GM18517 (cell line): ENCODE data around the gene PDXK.

ENCODE experiments used
- ATAC-seq: cut with Tn5 transposase; IDR thresholded peaks from one replicate; pipeline ENCODE4 v1.9.1; 2021; ENCODE audit warnings: mild to moderate bottlenecking, moderate library complexity; ENCODE audit not compliant: unreplicated experiment

PDXK gene

DNA sequence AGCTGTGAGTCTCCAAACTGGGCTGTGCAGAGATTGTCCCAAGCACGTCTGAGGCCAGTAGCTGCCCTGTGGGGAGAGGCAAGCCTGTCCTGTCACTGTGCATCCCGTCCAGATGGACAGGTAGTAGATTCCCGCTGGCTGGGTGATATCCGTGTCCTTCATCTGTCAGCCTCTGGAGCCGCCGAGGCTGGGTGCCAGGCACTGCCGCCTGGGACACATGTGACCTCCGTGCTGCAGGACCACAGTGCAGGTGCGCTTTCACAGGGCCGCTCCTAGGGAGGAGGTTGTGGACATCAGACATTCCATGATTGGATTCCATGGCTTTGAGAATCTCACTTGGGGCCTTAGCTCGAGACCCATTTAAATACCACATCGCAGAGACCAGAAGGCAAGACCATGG is 4.7 kb downstream of the PDXK start:
- ATAC-seq = no peak

DNA sequence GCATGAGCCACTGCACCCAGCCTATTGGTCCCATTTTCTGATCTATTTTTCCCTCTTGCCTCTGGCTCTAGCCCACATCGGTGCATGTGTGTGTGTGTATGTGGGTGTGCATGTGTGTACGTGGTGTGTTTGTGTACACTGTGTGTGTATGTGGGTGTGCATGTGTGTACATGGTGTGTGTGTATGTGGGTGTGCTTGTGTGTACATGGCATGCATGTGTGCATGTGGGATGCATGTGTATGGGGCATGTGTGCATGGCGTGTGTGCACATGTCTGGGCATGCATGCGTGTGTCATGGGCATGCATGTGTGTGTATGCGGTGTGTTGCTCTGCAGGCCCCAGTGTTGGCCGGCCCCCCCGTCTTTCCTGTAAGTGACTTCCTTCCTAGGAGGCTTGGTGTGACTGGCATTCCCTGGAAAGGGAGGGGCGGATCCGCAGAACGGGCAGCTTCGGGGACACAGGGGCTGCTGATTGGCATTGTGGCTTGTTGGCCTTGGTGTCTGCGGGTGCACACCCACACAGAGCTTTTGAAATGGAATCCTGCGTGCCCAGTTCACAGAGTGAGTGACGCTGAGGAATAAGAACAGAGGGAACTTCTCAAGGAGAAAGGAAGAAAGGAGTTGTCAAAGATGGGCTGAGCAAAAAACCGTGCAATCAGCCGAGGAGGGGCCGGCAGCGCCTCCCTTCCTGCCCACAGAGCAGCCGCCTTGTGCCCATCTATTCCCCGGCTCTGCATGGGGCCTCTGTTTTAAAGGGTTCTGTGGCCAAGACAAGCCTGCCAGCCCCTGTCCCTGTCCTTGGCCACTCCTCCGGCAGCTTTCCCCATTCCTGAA is 8.0 kb downstream of the PDXK start:
- no peak for ATAC-seq

DNA sequence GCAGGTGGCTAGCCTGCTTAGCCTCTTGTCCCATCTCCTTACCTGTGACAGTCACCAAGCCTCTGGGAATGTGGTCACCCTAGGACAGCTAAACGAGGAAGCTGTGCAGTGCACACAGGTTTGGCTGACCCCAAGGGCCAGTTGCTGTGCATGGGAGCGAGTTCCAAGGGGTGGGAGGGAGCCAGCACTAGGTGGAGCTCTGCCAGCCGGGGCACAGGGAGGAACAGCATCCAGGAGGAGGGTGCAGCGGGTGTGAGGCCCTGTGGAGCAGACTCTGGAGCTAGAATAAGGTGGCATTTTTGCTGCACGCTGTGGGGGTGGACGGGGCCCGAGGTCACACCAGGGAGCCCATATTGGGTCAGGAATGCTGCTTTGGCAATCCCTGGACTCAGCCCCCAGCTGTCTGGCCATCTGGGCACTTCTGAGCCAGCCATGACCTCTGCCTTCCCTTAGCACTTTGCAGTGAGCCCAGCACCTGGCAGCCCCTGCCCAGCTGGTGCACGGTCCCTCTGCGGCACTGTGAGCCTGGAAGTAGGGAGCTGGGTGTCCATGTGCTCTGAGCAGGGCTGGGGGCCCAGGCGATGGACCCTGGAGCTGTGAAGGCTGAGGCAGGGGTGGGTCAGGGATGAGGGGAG is 8.7 kb downstream of the PDXK start:
- no peak for ATAC-seq

DNA sequence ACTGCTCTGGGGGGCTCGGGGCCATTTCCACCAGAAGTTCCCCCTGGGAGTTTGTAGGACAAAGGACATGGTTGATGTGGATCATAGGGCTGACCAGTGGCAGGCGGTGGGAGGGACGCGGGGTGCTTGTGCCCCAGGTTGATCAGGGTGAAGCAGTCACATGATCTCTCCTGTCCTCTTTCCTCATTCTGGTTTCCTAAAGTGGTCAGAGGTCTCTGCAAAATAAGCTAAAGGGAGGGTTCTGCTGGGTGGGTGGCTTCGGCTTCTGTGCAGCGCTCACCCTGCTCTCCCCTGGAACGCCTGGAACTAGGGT is 9.2 kb downstream of the PDXK start:
- no peak for ATAC-seq

DNA sequence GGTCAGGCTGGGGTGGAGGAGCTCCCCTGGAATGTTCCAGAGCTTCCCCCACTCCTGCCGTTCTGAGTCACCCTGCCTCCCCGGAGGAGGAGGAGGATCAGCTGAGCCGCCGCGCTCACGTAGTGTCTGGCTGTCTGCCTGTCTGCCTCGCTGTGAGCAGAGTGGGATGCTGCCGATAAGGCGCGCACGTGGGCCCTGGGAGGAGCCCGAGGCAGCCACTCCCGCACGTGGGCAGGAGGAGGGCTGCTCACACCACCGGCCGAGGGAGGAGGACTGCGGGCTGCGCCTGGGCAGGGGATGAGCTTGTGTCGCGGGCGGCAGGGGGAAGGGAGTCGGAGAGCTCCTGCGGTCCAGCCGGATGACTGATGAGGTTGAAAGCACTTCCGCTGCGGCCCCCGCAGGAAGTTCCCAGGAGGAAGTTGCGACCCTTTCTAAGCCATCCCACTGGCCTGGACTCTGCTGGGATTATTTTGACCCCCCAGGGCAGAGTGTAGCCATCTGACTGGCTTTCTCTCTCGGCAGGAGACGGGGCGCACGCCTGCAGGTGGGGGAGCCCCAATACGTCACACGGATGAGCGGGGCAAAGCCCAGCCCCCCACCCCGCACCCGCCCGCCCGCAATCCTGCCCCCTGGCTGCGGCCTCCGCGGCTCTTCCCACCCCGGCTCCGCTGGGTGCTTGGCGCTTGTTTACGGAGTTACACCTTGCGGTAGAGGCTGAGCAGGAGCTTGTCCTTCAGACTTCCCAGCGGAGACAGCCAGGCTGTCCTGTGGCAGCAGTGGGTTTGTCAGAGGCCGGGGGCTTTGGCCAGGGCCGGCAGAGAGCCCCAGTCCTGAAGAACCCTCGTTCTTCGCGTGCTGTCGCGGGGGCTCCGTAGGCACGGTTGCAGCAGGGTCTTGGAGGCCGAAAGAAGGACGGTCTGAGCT is 9.8 kb downstream of the PDXK start:
- peak; percentile 56 for ATAC-seq

DNA sequence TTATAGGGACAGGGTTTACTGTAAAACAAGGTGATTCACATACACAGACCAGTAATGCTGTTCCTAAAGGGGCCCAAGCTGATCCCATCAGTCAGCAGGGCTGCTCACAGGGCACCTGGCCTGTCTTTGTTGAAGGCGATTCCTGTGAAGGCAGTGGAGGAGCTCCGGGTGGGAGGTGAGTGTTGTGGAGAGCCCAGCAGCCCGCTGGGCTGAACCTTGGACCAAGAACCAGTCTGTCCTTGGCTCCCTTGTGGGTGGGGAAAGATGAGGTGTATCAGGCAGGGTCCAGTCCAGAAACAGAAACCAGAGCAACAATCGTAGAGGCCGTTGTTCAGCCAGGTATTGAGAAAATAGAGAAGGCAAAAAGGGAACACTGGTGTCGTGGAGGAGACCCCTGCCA is 12.5 kb downstream of the PDXK start:
- no peak for ATAC-seq

DNA sequence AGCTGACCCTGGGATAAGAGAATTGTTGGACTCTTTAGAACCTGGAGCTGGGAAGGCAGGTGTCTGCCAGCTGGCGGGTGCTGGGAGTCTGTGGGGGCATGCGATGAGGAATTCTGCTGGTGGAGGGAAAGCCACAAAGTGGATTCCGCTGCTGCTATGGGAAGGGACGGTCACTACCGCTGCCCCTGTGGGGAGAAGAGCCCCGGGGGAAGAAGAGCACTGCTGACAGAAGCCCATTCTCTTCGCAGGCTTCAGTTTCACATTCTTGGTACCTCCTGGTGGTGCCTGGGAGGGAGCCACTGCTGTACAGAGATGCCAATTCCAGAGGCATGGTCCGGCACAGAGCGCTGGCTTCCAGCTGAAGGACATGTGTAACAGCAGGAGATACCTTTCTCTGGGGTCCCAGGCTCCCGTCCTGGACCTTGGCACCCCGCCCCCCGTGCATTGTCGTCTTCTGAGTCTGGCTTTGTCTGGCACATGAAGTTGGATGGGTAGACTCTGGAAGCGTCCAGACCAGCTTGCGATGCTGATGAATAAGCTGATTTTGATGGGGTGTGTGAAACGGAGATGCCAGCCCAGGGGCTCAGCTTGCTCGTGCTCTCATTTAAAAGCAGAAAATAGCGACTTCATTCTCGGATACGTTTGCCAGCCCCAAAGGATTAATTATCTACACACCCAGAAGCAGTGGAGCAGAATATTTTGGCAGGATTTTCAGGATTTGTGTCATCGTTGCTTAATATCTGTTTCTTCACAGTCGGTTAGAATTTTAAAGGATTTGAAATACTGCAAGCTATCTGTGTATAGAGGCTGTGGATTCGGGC is 13.2 kb downstream of the PDXK start:
- no peak for ATAC-seq

DNA sequence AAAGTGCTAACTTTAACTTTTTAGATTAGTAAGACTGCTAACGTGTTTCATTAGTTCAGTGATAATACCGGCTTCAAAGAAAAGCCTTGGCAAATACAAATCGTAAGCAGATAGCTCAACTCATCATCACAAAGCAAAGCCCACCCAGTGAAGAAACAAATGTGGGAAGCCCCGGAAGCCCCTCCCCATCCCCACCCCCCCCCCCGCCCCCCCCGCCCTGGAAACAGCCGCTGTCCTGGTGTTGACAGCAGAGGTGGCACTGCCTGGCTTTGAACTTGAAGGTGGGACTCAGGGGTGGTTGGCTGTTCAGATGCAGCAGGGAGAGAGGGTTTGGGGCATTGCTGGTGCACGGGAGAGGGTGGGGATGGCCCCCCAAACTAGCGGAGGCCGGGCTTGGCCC is 14.1 kb downstream of the PDXK start:
- no peak for ATAC-seq

DNA sequence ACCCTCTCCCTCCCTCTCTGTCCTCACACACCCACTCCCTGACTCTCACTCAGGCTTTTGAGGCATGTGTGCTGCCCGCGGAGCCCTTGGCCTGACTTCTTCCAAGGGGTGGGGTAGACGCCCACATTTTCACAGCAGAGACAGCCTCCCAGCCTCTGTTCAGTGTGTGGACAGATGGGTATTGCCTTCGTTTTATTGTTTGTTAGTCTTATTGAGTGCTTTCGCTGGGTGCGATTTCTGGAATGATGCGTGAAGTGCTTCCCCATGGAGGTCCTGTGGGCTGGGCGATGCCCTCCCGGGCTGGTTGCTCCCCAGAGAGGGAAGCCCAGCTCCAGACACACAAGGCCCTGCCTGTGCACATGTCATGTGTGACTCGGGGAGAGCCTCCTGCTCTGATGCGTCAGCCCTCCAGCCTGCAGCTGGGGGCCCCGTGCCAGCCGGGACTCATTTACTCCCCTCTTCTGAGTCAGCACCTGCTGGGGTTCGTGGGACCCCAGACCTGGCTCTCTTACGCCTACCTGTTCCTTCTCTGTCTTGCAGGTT is 14.7 kb downstream of the PDXK start:
- no peak for ATAC-seq

DNA sequence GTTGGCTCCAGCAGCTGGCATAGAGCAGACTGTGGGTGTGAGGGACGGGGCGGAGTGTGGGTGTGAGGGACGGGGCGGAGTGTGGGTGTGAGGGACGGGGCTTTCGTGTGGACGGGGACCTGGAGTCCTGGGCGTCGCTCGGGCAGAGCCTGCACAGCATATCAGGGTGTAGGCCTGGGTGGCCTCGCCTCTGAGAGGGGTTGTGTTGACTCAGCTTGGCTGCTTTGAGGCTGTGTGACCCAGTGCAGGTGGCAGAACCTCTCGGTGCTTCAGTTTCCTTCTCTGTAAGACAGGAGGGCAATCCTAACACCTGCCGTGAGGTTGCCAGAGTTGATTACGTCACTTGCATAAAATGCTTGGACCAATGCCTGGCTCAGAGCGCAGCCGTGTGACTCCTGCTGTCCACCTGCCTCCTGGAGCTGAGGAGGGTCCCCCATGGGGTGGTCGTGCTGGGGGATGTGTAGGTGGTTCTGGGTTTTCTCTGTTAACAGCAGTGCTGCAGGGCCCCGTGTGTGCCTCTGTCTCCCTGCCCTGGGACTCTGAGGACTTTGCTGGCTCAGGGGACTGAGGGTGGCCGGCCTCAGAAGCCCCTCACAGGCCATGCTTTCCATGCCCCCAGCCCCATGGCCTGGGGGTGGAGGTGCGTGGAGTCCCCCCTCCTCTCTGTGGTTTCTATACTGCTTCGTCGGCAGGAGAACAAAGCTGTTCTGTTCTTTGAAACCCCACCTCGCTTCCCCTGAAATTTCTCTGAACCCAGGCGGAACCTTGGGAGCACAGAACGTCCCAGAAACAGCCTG is 15.4 kb downstream of the PDXK start:
- ATAC-seq = no peak

DNA sequence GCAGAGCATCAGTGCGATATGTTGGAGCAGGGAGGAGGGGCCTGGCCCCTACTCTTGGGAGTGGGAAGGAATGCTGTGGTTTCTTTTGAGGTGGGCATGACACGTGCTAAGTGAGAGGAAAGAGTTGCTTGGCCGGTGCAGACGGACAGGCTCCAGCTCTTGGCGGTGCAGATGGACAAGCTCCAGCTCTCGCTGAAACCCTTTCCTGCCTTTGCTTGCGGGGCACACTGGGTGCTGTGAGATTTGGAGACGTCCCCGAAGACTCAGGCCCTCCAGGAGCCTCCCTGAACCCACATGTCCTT is 15.9 kb downstream of the PDXK start:
- ATAC-seq = no peak

DNA sequence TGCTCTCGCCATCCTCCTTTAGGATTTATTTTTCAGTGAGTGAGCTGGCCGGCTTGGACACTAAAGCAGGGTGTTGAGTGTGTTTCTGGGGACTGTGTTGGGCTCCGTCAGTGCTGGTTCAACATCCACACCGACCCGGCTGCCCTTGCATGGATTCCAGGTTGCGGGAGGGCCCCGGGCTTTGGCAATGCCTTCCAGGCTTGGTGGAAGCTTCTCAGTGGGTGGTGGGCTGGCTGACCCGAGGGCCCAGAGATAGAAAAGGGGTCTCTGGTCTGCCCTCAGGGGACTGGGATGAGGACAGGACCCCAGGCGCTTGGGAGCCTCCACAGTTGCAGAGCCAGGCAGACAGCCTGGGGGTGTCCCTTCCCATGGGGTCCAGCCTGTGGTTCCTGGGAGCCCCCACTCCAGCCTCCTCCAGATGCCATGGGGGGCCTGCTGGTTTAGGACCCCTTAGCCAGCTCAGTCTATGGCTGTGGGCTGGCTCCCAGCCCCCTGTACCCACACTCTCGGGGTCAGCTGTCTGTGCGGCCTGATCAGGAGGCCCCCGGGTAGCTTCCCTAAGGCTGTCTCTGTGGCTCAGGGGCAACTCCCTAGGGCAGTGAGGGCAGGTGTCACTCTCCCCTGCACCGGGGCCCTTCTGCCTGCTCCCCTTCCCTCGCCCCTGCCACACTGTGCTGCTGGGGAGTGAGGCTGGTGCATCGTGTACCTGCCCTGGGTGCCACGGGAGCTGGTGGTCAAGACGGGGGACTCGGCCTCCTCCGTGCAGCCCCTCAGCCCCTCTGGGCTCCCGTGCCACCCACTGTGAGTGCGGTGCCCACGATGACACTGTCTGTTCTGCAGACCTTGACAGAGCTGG is 16.5 kb downstream of the PDXK start:
- no peak for ATAC-seq

DNA sequence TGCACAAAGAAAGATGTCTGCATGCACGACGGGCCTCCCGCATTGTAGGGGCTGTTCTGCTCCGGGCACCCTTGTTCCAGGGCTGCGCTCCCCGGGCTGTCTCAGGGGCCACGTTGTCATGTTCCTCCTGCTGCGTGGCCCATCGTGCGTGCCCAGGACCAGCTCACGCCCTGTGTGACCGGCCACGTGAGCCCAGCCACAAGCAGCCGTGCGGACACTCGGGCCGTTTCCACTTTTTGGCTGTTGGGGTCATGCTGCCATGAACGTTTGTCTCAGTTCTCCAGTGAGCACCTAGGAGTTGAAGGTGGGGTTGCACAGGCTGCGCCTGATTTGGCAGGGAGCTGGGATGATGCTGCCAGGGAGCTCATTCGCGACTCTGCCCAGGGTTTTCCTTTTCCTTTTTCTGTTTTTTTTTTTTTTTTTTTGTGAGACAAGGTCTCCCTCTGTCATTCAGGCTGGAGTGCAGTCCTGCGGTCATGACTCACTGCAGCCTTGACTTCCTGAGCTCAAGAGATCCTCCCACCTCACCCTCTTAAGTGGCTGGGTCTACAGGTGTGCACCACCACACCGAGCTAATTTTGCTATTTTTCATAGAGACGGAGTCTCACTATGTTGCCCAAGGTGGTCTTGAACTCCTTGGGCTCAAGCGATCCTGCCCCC is 17.4 kb downstream of the PDXK start:
- ATAC-seq = no peak

DNA sequence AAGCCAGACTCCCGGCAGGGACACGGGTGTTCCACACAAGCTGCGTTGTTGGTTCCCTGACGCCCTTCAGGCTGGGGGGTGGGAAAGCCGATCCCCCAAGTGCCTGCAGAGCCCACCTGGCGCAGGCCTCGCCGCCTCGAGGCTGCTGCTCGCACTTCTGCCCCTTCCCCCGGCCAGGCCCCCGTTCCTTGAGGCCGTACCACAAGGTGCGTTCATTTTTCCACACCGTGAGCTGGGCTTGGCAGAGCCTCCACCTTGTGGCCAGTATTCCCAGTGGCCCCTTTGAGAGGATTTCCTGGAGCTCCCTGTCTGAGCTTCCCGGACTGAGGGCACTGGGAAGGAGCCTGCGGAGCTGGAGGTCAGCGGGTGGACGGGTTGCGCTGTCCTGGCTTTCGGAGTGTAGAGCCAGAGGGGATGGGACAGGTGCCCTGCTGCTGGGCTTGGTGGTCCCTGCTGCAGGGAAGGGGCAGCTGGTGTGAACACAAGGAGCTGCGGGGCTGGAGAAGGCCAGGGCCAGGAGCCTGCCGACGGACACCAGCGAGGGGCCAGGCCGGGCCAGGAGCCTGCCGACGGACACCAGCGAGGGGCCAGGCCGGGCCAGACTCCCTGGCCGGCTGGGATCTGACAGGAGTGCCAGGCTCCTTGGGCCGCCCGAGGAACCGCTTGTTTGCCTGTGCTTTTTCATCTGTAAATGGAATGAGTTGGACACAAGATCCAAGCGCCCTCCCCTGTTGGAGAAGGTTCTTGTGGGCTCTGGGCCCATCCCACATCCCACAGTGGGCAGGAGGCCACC is 18.4 kb downstream of the PDXK start:
- ATAC-seq = no peak

DNA sequence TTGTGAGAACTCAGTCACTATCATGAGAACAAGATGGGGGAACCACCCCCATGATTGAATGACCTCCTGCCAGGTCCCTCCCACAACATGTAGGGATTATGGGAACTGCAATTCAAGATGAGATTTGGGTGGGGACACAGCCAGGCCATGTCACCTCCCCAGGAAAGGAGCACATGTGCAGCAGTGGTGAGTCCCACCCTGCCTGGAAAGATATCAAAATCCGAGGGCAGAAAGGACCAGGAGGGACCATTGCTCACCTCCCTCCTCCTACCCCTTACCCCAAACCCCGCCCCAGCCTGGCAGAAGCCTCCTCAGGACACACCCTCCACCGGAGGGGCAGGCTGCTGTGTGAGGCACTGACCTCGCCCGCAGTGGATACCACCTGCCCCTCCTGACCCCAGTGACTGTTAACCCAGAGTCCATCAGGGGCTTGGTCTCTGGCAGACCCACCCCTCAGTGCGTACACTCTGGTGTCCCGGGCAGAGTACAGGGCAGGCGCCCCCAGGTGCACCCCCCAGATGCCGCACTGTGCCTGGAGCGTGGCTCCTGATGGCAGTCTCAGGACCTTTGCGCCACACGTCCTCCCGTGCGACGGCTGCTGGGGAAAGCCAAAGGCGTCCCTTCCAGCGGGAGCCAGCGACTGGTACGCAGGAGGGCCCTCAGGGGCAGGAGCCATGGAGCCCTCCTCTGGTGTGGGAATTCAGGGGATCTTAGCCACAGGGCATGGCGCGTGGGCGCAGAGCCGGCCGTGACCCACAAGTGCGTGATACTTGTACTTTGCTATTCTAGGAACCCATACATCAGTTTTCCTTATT is 20.9 kb downstream of the PDXK start:
- no peak for ATAC-seq

DNA sequence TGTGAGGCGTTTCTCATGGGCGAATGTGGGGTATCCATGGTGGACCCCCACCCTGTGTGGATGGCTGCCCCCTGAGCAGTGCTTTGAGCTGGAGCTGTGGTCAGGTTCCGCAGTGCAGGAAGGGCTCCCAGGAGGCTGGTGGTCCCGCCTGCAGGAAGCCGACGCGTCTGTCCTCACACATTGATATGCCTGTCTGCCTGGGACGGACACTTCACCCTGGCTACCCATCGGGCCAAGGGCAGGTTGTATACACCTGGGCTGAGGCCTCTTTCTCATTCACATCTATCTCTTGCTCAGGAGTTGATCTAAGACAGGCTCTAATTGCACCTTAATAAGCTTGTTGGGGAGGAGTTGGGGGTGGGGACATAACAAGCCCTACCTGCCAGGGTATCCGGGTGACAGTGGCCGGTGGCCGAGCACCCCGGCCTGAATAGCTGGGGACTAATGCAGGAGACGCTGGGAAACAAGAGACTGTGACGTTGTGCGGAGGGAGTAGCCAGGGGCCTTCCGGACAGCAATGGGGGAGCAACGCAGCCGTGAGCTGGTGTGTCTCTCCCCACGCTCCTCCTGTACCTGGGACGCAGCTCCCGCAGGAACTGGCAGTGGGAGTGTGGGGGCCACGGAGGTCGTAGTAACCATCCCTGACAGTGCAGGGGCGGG is 21.7 kb downstream of the PDXK start:
- ATAC-seq = no peak
